Endothelial cell of umbilical vein (primary cell): ENCODE results near the gene CCL4. TPM values are rescaled to one million over a fixed set of nuclear protein-coding genes. Genes with fewer than 3 reads are reported as not detected.

Experiments
- BruUV-seq: library from RNA; stranded (reverse); fragments of 400-500 nt; replicated peaks from 2 replicates; lab custom pipeline; 2021; lab: Mats Ljungman, UMichigan
- CTCF ChIA-PET: fragments of 300-600, 350-600 bp; sonication (Branson Sonifier 250); formaldehyde crosslinking; loops from one replicate; lab custom pipeline; 2021; ENCODE audit warnings: antibody characterized with exemption, inconsistent platforms; lab: Charles Lee
- POLR2A ChIA-PET: fragments of 300-600, 350-600 bp; sonication (Branson Sonifier 250); formaldehyde crosslinking; loops from one replicate; lab custom pipeline; 2021; ENCODE audit warnings: antibody characterized with exemption, inconsistent platforms; lab: Charles Lee
- DNase-seq: peaks from one replicate; pipeline ENCODE4 v3.0.0-alpha.2; 2011; ENCODE audit warnings: low read depth, low spot score
- FAIRE-seq: peaks from 2 replicates; lab custom pipeline; 2011; peaks lifted over from hg19 to GRCh38; lab: Jason Lieb, UNC
- H2AFZ ChIP-seq: 2 replicates; pipeline ENCODE4 v1.6.0; 2012; ENCODE audit warnings: low read depth, low read length, control low read depth, inconsistent platforms
- H3K27ac ChIP-seq: 2 replicates; pipeline ENCODE4 v1.5.1; 2011; ENCODE audit warnings: low read depth, mild to moderate bottlenecking, control low read depth, low read length, moderate library complexity; ENCODE audit not compliant: insufficient read depth
- H3K27me3 ChIP-seq, 2 experiments: 2 replicates each; pipeline versions ENCODE4 v1.6.0 to v1.6.1; 2011; ENCODE audit warnings: low read length in 2 of 2, mixed read lengths in 1 of 2; ENCODE audit not compliant: control insufficient read depth in 2 of 2, insufficient read depth in 2 of 2
- H3K36me3 ChIP-seq, 2 experiments: 2 replicates in 1 of 2; 3 replicates in 1 of 2; pipeline ENCODE4 v1.5.1; 2011; ENCODE audit warnings: low read length in 2 of 2, mild to moderate bottlenecking in 1 of 2, moderate library complexity in 1 of 2; ENCODE audit not compliant: control insufficient read depth in 2 of 2, insufficient read depth in 2 of 2; ENCODE audit errors: extremely low read depth in 1 of 2
- H3K4me1 ChIP-seq: 3 replicates; pipeline ENCODE4 v1.5.1; 2011; ENCODE audit warnings: mild to moderate bottlenecking, low read length; ENCODE audit not compliant: control insufficient read depth, insufficient read depth; ENCODE audit errors: extremely low read depth
- H3K4me2 ChIP-seq: 2 replicates; pipeline ENCODE4 v1.6.1; 2011; ENCODE audit warnings: low read length, control low read depth, mixed read lengths; ENCODE audit not compliant: insufficient read depth
- H3K4me3 ChIP-seq, 3 experiments: fragments of 200-600 bp in 1 of 3; sonication (generic), shearing (Covaris generic) in 1 of 3; replicated peaks in 1 of 3; 2 replicates each; pipeline ENCODE4 v1.5.1; 2011 to 2016; ENCODE audit warnings: control low read depth in 3 of 3, low read length in 3 of 3, mild to moderate bottlenecking in 2 of 3, inconsistent platforms in 1 of 3, low read depth in 1 of 3, moderate library complexity in 1 of 3; ENCODE audit not compliant: insufficient read depth in 1 of 3
- H3K79me2 ChIP-seq: 2 replicates; pipeline ENCODE4 v1.6.0; 2012; ENCODE audit warnings: low read length, inconsistent platforms; ENCODE audit not compliant: control insufficient read depth, insufficient read depth
- H3K9ac ChIP-seq: replicated peaks from 2 replicates; pipeline ENCODE3; 2011; ENCODE audit warnings: low read length, control low read depth; ENCODE audit not compliant: insufficient read depth; ENCODE audit errors: extremely low read depth
- H3K9me1 ChIP-seq: replicated peaks from 3 replicates; pipeline ENCODE4 v1.6.0; 2011; ENCODE audit warnings: mild to moderate bottlenecking, low read length; ENCODE audit not compliant: control insufficient read depth, insufficient read depth; ENCODE audit errors: extremely low read depth
- H3K9me3 ChIP-seq: replicated peaks from 2 replicates; pipeline ENCODE4 v1.5.1; 2012; ENCODE audit warnings: low read length, inconsistent platforms; ENCODE audit not compliant: control insufficient read depth, insufficient read depth
- H4K20me1 ChIP-seq: replicated peaks from 2 replicates; pipeline ENCODE3; 2011; ENCODE audit warnings: mild to moderate bottlenecking, low read length; ENCODE audit not compliant: control insufficient read depth, insufficient read depth; ENCODE audit errors: extremely low read depth
- CTCF ChIP-seq, 2 donors: IDR thresholded peaks; 1 replicate in 1 of 2; 2 replicates in 1 of 2; pipeline ENCODE4 v1.5.1; 2011; ENCODE audit warnings: low read length in 2 of 2, mild to moderate bottlenecking in 2 of 2, moderate library complexity in 2 of 2, control low read depth in 1 of 2, inconsistent platforms in 1 of 2, low read depth in 1 of 2; ENCODE audit not compliant: insufficient read depth in 1 of 2; ENCODE audit errors: extremely low read depth in 1 of 2
- EZH2 ChIP-seq: IDR thresholded peaks from 2 replicates; pipeline ENCODE4 v1.6.1; 2012; ENCODE audit warnings: borderline replicate concordance, low read depth, mild to moderate bottlenecking, moderate library complexity, low read length, inconsistent platforms; ENCODE audit not compliant: severe bottlenecking
- FOS ChIP-seq: IDR thresholded peaks from 2 replicates; pipeline ENCODE4 v1.6.1; 2011; ENCODE audit warnings: mild to moderate bottlenecking, low read length, moderate library complexity, borderline replicate concordance; ENCODE audit not compliant: insufficient read depth
- GATA2 ChIP-seq: IDR thresholded peaks from 2 replicates; pipeline ENCODE4 v1.7.0; 2011; ENCODE audit warnings: low read depth, mild to moderate bottlenecking, moderate library complexity, mixed read lengths, low read length; ENCODE audit not compliant: insufficient read length, insufficient read depth
- JUN ChIP-seq: IDR thresholded peaks from 2 replicates; pipeline ENCODE4 v1.6.1; 2011; ENCODE audit warnings: borderline replicate concordance, low read depth; ENCODE audit not compliant: insufficient read length, insufficient read depth
- MAX ChIP-seq: IDR thresholded peaks from 2 replicates; pipeline ENCODE4 v1.6.1; 2011; ENCODE audit not compliant: insufficient read depth, insufficient read length
- MYC ChIP-seq: IDR thresholded peaks from one replicate; pipeline ENCODE4 v1.6.1; 2011; ENCODE audit warnings: mild to moderate bottlenecking, low read depth, low read length
- POLR2A ChIP-seq: IDR thresholded peaks from 2 replicates; pipeline ENCODE4 v1.6.1; 2012; ENCODE audit warnings: low read depth, mild to moderate bottlenecking, control low read depth, low read length
- POLR2AphosphoS5 ChIP-seq: IDR thresholded peaks from 2 replicates; pipeline ENCODE4 v1.6.1; 2012; ENCODE audit warnings: low read depth, mild to moderate bottlenecking, control low read depth, low read length, moderate library complexity; ENCODE audit not compliant: insufficient read depth
- dilution Hi-C: fragments of 300-500 bp; cut with MboI; formaldehyde crosslinking; loops from one replicate; pipeline ENCODE4 v1.15.0; 2019; ENCODE audit warnings: low sequenced_read_pairs; ENCODE audit not compliant: extremely low pct_ligation_motif_present
- intact Hi-C: fragments of 100-400 bp; cut with micrococcal nuclease; formaldehyde crosslinking; loops from one replicate; pipeline ENCODE4 v1.10.0; 2022
- polyA plus RNA-seq, 4 experiments: library from polyadenylated mRNA; depleted of rRNA in 3 of 4; stranded (reverse) in 3 of 4; unstranded in 1 of 4; fragments of >200 nt; gene quantifications; 2 replicates each; pipeline versions ENCODE4 v1.2.1 to v1.2.3, GENCODE V29; 2011 to 2012; ENCODE audit warnings: missing spikeins in 1 of 4
- total RNA-seq: library from RNA; stranded (reverse); gene quantifications from 2 replicates; pipeline ENCODE4 v1.2.3, GENCODE V29; 2021

Gene CCL4
- total and polyA plus RNA-seq, 2 donors (not counting 3 experiments of a cell fraction or from before 2014, with no cell fraction given), result not detected

DNA sequence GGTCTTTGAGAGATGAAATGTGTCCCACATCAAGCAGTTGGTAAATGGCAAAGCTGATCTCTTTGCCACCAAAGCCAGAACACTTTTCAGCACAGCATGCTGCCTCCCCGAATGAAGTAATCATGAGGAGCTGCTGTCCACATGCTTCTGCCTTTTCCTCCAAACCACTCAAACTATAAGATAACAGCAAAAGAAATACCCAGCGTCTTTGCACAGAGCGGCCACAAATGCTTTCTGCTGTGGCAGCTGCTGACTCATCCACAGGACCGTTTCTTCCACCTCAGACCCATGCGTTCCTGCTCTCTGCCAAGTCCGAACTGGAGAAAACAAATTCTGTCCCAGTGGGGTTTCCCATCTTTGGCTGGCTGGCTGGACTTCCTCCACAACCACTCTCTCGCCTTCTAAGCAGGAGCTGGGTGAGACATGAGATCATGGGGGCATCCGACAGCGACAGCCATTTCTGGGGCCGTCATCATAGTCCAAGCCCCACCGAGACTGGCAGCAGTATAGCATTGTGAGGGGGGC, 45.7 kb downstream of the CCL4 start:
- peaks cover 5 to 8% of the 10 kb centered on the region in 2 experiments for H3K27me3 ChIP-seq
- no peaks in the 10 kb centered on the region for H3K9me3 ChIP-seq
- DNase-seq (no peak), FAIRE-seq (no peak)
- no peak overlapping the region for H3K9ac ChIP-seq
- no peaks in the 10 kb centered on the region for H3K9me1 ChIP-seq
- H3K27ac ChIP-seq, result no peak overlapping the region
- no peaks in the 10 kb centered on the region for H3K36me3 ChIP-seq
- no peaks in the 10 kb centered on the region for H3K79me2 ChIP-seq
- CTCF ChIA-PET, result interaction anchor here (0.6 to 7.5 kb wide), 17 partner anchors 14 to 385 kb away, joined by 3 to 154 read pairs (median 7); no protein-coding TSS in a partner anchor
- no peaks in the 10 kb centered on the region for H4K20me1 ChIP-seq
- BruUV-seq, result no TSS peak
- no peak overlapping the region for H3K4me3 ChIP-seq
- intact Hi-C loops (loop anchor here (1.0 kb wide), 3 partner anchors 77 to 300 kb away; no protein-coding TSS in a partner anchor), dilution Hi-C loops (no loop called here)
- H2AFZ ChIP-seq, result no peak overlapping the region
- no peak for TF ChIP-seq POLR2A
- H3K4me1 ChIP-seq, result no peaks in the 10 kb centered on the region
- POLR2A ChIA-PET, result interaction anchor here (0.7 kb wide), 1 partner anchor 184 kb away, joined by 4 read pairs; no protein-coding TSS in a partner anchor
- H3K4me2 ChIP-seq, result no peak overlapping the region

DNA sequence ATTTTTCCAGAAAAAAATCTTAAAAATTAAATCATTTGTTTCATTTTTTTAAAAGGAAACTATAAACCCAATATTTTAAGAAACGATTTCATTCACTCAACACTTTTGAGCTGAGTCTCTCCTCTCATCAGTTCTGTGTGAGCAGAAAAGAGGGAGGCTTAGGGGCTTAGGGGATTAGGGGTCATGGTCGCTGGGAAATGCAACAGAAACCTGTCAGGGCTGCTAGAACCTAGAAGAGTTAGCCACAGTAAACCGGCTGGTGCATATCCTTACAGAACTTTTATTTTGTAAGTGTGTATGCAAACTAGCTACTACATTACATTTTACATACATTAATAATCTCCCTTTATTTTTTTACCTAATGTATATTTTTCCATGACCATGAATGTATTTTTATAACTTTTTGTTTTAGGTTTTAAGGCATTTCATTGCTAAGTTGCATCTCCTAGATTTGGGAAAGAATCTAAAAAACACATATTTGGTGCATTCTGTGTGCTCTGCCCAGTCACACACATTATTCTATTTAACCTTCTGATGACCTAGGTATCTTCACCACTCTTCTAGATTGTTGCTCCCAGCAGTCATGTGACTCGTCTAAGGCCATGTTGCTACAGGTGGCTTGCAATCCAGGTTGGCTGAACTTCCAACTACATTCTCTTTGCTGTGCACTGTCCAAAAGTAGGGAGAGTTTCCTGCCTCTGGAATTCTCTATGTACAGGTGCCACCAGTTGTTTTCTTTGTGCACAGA, 48.4 kb downstream of the CCL4 start:
- FAIRE-seq, result no peak
- BruUV-seq, result no TSS peak
- Histone ChIP-seq H3K4me2 (no peak overlapping the region), H3K36me3 (no peaks in the 10 kb centered on the region), H3K79me2 (no peaks in the 10 kb centered on the region), H4K20me1 (no peaks in the 10 kb centered on the region), H3K27ac (no peak overlapping the region), H3K9ac (no peak overlapping the region), H3K27me3 (peaks cover 5 to 8% of the 10 kb centered on the region in 2 experiments), H3K9me1 (no peaks in the 10 kb centered on the region), H3K9me3 (no peaks in the 10 kb centered on the region), H3K4me1 (no peaks in the 10 kb centered on the region), H2AFZ (no peak overlapping the region), H3K4me3 (no peak overlapping the region)
- dilution Hi-C loops (no loop called here), intact Hi-C loops (no loop called here)
- POLR2A ChIA-PET, result no interaction called here
- CTCF ChIA-PET, result interaction anchor here (7.5 kb wide), 1 partner anchor 182 kb away, joined by 154 read pairs; no protein-coding TSS in a partner anchor
- DNase-seq, result no peak
- TF ChIP-seq MAX (no peak), GATA2 (no peak), MYC (no peak), EZH2 (no peak), POLR2AphosphoS5 (no peak), FOS (no peak), JUN (no peak), CTCF (IDR thresholded peaks at IDR 0.05; ENCODE audit: extremely low read depth in 1 of 2, insufficient read depth in 1 of 2, low read depth in 1 of 2, low read length in 2 of 2) (no peak), POLR2A (no peak)
